ENCODE results near the gene BCAP29. TPM values are rescaled to one million over a fixed set of nuclear protein-coding genes. Genes with fewer than 3 reads are reported as not detected.

The BCAP29 gene
- polyA plus RNA-seq, 1 donor (not counting 4 experiments of a cell fraction or from before 2014, with no cell fraction given), result 141 TPM

DNA sequence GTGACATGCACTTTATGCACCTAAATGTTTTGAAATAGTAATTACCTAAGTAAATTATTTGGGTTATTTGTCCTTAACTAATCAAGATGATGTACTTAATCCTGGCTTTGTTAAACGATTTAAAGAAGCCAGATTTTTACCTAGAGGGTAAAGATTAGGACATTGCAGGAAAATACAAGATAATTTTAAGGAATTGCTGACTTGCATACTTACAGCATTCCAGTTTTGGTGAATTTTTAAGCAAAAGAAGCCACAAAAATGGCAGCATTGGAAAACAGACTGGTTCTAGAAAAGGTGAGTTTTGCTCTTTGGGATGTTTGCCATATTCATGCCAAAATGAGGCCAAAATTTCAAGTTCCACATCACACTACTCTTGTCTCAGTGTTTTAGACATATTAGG is 33.4 kb downstream of the BCAP29 start:
- no peaks in the 10 kb centered on the region for H3K9me3 ChIP-seq (ENCODE audit: control insufficient read depth, low read depth, low read length)
- H3K27ac ChIP-seq (ENCODE audit: control insufficient read depth, insufficient read depth, low read length), result no peak overlapping the region
- H4K20me1 ChIP-seq (ENCODE audit: control insufficient read depth, extremely low read depth, insufficient read depth, low read length), result no peaks in the 10 kb centered on the region
- TF ChIP-seq, protein P1, sequence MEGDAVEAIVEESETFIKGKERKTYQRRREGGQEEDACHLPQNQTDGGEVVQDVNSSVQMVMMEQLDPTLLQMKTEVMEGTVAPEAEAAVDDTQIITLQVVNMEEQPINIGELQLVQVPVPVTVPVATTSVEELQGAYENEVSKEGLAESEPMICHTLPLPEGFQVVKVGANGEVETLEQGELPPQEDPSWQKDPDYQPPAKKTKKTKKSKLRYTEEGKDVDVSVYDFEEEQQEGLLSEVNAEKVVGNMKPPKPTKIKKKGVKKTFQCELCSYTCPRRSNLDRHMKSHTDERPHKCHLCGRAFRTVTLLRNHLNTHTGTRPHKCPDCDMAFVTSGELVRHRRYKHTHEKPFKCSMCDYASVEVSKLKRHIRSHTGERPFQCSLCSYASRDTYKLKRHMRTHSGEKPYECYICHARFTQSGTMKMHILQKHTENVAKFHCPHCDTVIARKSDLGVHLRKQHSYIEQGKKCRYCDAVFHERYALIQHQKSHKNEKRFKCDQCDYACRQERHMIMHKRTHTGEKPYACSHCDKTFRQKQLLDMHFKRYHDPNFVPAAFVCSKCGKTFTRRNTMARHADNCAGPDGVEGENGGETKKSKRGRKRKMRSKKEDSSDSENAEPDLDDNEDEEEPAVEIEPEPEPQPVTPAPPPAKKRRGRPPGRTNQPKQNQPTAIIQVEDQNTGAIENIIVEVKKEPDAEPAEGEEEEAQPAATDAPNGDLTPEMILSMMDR (optimal IDR thresholded peaks at IDR 0.05 in 1 of 3, IDR thresholded peaks at IDR 0.05 in 1 of 3, conservative IDR thresholded peaks at IDR 0.05 in 1 of 3; ENCODE audit: extremely low read depth in 1 of 3, insufficient read depth in 2 of 3, low read length in 3 of 3), result no peak
- no peak for TF ChIP-seq EZH2 (IDR thresholded peaks at IDR 0.05; ENCODE audit: low read length)
- H3K9me1 ChIP-seq (ENCODE audit: control insufficient read depth, extremely low read depth, insufficient read depth, low read length), result no peaks in the 10 kb centered on the region
- no peaks in the 10 kb centered on the region for H3K79me2 ChIP-seq (ENCODE audit: control insufficient read depth, insufficient read depth, low read length)
- H3K4me3 ChIP-seq (ENCODE audit: control insufficient read depth in 2 of 3, extremely low read depth in 1 of 3, insufficient read depth in 2 of 3, low read depth in 1 of 3, low read length in 3 of 3), result no peak overlapping the region
- no peak for FAIRE-seq
- peaks cover 21% of the 10 kb centered on the region for H3K4me1 ChIP-seq (ENCODE audit: control insufficient read depth, extremely low read depth, insufficient read depth, low read length)
- H3K4me2 ChIP-seq (ENCODE audit: control insufficient read depth, extremely low read depth, insufficient read depth, low read depth, low read length), result no peak overlapping the region
- no peaks in the 10 kb centered on the region for H3K27me3 ChIP-seq (ENCODE audit: control insufficient read depth, extremely low read depth, insufficient read depth, low read length)
- H2AFZ ChIP-seq (ENCODE audit: control insufficient read depth, low read length), result no peak overlapping the region
- DNase-seq (ENCODE audit: low read depth, low spot score), result no peak
- no peak overlapping the region for H3K9ac ChIP-seq (ENCODE audit: control insufficient read depth, extremely low read depth, insufficient read depth, low read length)
- H3K36me3 ChIP-seq (ENCODE audit: control insufficient read depth in 2 of 2, extremely low read depth in 1 of 2, insufficient read depth in 2 of 2, low read length in 2 of 2), result peaks cover 3 to 5% of the 10 kb centered on the region in 2 experiments
- dilution Hi-C loops (cut with MboI; ENCODE audit: extremely low pct_ligation_motif_present, low sequenced_read_pairs), result no loop called here

DNA sequence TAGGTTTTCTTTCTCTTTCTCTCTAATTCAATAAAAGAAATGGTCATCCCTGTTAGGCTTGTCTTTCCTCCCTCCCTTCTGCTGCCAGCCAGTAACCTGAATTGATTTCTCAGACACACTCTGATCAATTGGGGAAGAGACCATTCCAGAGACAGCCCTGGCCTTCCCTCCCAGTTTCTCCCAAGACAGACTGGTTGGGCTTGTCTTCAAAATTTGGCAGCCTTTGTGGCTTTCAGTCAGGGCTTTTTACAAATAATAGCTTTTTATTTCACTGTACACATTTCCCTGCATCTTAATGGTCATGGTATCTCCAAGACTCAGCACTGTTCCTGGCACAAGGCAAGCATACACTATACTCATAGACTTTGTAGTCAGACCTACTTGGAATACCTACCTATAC is 33.9 kb downstream of the BCAP29 start:
- dilution Hi-C loops (cut with MboI; ENCODE audit: extremely low pct_ligation_motif_present, low sequenced_read_pairs), result no loop called here
- DNase-seq (ENCODE audit: low read depth, low spot score) (no peak), FAIRE-seq (no peak)
- Histone ChIP-seq H2AFZ (ENCODE audit: control insufficient read depth, low read length) (no peak overlapping the region), H3K36me3 (ENCODE audit: control insufficient read depth in 2 of 2, extremely low read depth in 1 of 2, insufficient read depth in 2 of 2, low read length in 2 of 2) (peaks cover 3 to 5% of the 10 kb centered on the region in 2 experiments), H3K9me1 (ENCODE audit: control insufficient read depth, extremely low read depth, insufficient read depth, low read length) (no peaks in the 10 kb centered on the region), H3K4me1 (ENCODE audit: control insufficient read depth, extremely low read depth, insufficient read depth, low read length) (peaks cover 21% of the 10 kb centered on the region), H4K20me1 (ENCODE audit: control insufficient read depth, extremely low read depth, insufficient read depth, low read length) (no peaks in the 10 kb centered on the region), H3K9ac (ENCODE audit: control insufficient read depth, extremely low read depth, insufficient read depth, low read length) (no peak overlapping the region), H3K79me2 (ENCODE audit: control insufficient read depth, insufficient read depth, low read length) (no peaks in the 10 kb centered on the region), H3K27ac (ENCODE audit: control insufficient read depth, insufficient read depth, low read length) (no peak overlapping the region), H3K27me3 (ENCODE audit: control insufficient read depth, extremely low read depth, insufficient read depth, low read length) (no peaks in the 10 kb centered on the region), H3K9me3 (ENCODE audit: control insufficient read depth, low read depth, low read length) (no peaks in the 10 kb centered on the region), H3K4me2 (ENCODE audit: control insufficient read depth, extremely low read depth, insufficient read depth, low read depth, low read length) (no peak overlapping the region), H3K4me3 (ENCODE audit: control insufficient read depth in 2 of 3, extremely low read depth in 1 of 3, insufficient read depth in 2 of 3, low read depth in 1 of 3, low read length in 3 of 3) (no peak overlapping the region)
- no peak for TF ChIP-seq EZH2 (IDR thresholded peaks at IDR 0.05; ENCODE audit: low read length)
- TF ChIP-seq, protein P1 (optimal IDR thresholded peaks at IDR 0.05 in 1 of 3, IDR thresholded peaks at IDR 0.05 in 1 of 3, conservative IDR thresholded peaks at IDR 0.05 in 1 of 3; ENCODE audit: extremely low read depth in 1 of 3, insufficient read depth in 2 of 3, low read length in 3 of 3), result no peak
